Activated naive CD8-positive, alpha-beta T cell treated with anti-CD3 and anti-CD28 coated beads, Interleukin-2, amount 50 U/mL, for 16 hours (primary cell): Measurements from ENCODE around the gene TRIB2.

ENCODE experiments used
- DNase-seq: peaks from one replicate; pipeline ENCODE4 v3.0.0-alpha.2; 2020; ENCODE audit warnings: low read depth, low spot score

Gene TRIB2

DNA sequence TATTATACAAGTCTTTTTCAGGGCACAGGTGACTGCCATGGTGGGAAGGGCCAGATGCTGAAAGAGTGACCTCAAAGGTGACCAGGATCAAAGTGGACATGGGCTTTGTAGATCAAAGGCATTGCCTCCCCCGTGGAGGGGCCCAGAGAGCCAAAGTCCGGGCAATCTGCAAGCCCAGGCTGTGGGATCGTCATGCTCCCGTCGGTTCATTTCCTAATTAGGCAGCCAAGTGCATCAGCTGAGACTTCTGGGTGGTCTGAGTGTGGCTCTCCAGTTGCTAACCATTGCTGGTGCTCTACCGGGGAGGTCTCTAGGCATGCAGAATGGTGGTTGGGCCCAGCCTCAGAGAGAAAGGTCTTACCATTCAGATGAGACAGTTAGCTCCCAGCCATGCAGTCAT, 61.6 kb downstream of the TRIB2 start:
- no peak for DNase-seq

DNA sequence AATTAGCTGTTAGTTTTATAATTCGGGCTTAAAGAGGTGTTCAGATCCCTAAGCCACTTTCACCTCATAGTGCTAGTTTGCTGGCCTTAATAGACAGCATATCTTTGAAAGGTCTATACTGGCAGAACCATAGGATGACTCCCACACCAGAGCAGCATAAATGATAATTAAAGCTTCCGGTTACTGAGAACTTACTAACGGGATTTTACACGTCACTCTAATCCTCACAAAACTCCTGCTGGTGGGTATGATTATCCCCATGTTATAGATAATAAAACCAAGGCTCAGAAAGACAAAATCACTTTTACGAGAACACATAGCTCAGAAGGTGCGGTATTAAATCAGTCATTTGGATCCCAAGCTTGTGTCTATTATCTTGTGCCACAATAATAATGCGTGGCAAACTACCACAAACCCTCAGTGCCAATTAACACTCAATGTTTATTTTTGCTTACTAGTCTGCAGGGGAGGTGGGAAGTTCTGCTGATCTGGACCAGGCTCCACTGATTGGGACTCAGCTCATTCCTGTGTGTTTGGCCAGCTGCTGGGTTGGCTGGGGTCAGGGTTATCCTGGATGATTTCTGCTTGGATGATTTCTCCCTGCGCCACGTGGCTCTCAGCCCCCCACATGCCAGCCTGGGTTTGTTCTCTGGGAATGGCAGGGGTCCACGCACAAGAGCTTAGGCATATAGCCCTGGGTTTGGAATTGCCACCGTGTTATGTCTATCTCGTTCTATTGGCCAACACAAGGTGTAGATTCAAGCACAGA, 62.3 kb downstream of the TRIB2 start:
- DNase-seq = no peak

DNA sequence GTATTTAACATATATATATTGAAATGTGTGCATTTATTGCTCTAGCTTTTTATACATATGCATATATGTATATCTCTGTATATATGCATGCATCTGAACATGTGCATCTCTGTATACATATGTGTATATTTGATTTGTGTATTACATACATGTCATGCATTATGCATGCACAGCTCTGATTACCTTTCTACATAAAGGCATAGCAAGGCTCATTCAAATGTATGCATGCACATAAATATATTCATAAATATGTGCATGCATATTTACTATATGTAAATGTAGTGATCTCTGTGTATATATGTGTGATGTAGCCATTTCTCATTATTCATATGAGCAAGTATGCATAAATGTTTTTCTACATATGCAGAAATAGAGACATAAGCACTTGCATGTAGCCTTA, 64.6 kb downstream of the TRIB2 start:
- no peak for DNase-seq

- no peak for DNase-seq
Measured at GRCh38 chr2:12787891-12788801, 71.4 kb downstream of the TRIB2 start.

DNA sequence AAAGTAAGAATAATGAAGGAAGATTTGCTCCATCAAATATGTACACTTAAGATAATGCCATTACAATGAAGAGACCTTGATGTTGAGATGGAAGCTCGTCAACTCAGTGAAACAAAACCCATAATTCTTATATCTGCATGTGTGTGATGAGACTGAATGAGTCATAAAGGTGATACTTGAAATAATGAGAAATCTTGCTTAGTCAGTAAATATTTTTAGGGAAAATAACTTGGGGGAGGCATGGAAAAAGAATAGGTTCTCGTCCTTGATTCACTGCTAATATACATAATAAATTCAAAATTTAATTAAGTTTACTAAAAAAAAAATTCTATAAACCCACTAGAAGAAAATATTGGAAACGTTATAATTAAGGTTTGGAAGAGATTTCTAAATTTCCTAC, 75.2 kb downstream of the TRIB2 start:
- DNase-seq = no peak
